Measurements from ENCODE around the gene NAGA. TPM values are rescaled to one million over a fixed set of nuclear protein-coding genes. Genes with fewer than 3 reads are reported as not detected.
A peak's percentile ranks its signal among the peaks of the same experiment; 100 is the strongest.

NAGA gene
- total and polyA plus RNA-seq, 2 donors (not counting 1 experiment from before 2014, with no cell fraction given): 13.2 to 20.2 TPM

GRCh38 chr22:42074846-42075676, 4.4 kb upstream of the NAGA start:
- H3K27me3 Mint-ChIP-seq: no peaks in the 10 kb centered on the region
- Histone ChIP-seq H3K9me3 (ENCODE audit: control extremely low read depth in 1 of 3, control insufficient read depth in 2 of 3, insufficient read depth in 1 of 3, low read length in 2 of 3) (no peaks in the 10 kb centered on the region), H3K36me3 (replicated peaks in 1 of 2; ENCODE audit: control extremely low read depth in 1 of 2, control insufficient read depth in 1 of 2, extremely low read depth in 1 of 2, insufficient read depth in 2 of 2, low read length in 1 of 2) (no peaks in the 10 kb centered on the region), H3K79me2 (ENCODE audit: control insufficient read depth, insufficient read depth, low read length) (peaks cover 6% of the 10 kb centered on the region), H3K4me3 (ENCODE audit: control extremely low read depth in 1 of 5, extremely low read depth in 1 of 5, insufficient read depth in 1 of 5, low read depth in 2 of 5, low read length in 4 of 5) (peak overlapping the region in 4 of 5 experiments; percentile 57 to 69 (median 64)), H3K27me3 (replicated peaks in 1 of 4; ENCODE audit: control extremely low read depth in 1 of 4, control insufficient read depth in 3 of 4, insufficient read depth in 4 of 4, low read length in 3 of 4) (no peaks in the 10 kb centered on the region), H3K4me1 (ENCODE audit: control insufficient read depth in 2 of 2, insufficient read depth in 2 of 2, low read length in 2 of 2) (peaks cover 22 to 41% of the 10 kb centered on the region in 2 donors), H3K4me2 (replicated peaks; ENCODE audit: low read depth, low read length, poor library complexity, severe bottlenecking) (peak overlapping the region; percentile 86), H4K20me1 (ENCODE audit: control insufficient read depth, insufficient read depth, low read length, poor library complexity, severe bottlenecking) (no peaks in the 10 kb centered on the region), H3K27ac (ENCODE audit: low read length in 2 of 2) (no peak overlapping the region), H3K9ac (ENCODE audit: low read length) (peak overlapping the region; percentile 64), H2AFZ (ENCODE audit: insufficient read depth, low read depth, low read length, poor library complexity, severe bottlenecking) (peak overlapping the region; percentile 97)
- TF ChIP-seq CTCF (IDR thresholded peaks at IDR 0.05): no peak
- no peak for TF ChIP-seq EZH2 (IDR thresholded peaks at IDR 0.05; ENCODE audit: borderline replicate concordance, insufficient read depth, low read depth, low read length, poor library complexity, severe bottlenecking)
- ChIA-PET POLR2A (interaction anchor here (1.9 kb wide), 1 partner anchor 16 kb away, joined by 5 read pairs; the partner anchor contains the start of gene NDUFA6), CTCF (interaction anchor here (0.5 to 2.7 kb wide), 4 partner anchors 13 to 381 kb away, joined by 3 to 9 read pairs (median 4); no protein-coding TSS in a partner anchor)
- ATAC-seq (ENCODE audit: low read depth) (no peak), DNase-seq (no peak)
- no peaks in the 10 kb centered on the region for H3K9me3 Mint-ChIP-seq (ENCODE audit: insufficient read depth)
- peak overlapping the region; percentile 85 for H3K27ac Mint-ChIP-seq
- 93% methylated on average over 8 of the region's 9 CpGs for WGBS (ENCODE audit: insufficient coverage)
- H3K4me1 Mint-ChIP-seq: peaks cover 49% of the 10 kb centered on the region
- intact Hi-C loops (cut with micrococcal nuclease): loop anchor here (5.0 kb wide), 5 partner anchors 43 to 693 kb away; partner anchors contain the start of genes MEI1 and TEF
- peak overlapping the region; percentile 77 for H3K4me3 Mint-ChIP-seq
